Stimulated activated CD4-positive, alpha-beta T cell treated with anti-CD3 and anti-CD28 coated beads, Interleukin-12 subunit alpha, Interleukin-12 subunit beta, amount 100 ng/mL, for 4 hours (primary cell): ENCODE measurements around the gene WWC1.
"Not testable (repeated sequence)": the region's sequence is repeated elsewhere in the genome, so short reads cannot be mapped to it uniquely, and the experiment has no call there.

Source experiments
- DNase-seq: peaks from one replicate; pipeline ENCODE4 v3.0.0-alpha.2; 2020

The WWC1 gene

DNA sequence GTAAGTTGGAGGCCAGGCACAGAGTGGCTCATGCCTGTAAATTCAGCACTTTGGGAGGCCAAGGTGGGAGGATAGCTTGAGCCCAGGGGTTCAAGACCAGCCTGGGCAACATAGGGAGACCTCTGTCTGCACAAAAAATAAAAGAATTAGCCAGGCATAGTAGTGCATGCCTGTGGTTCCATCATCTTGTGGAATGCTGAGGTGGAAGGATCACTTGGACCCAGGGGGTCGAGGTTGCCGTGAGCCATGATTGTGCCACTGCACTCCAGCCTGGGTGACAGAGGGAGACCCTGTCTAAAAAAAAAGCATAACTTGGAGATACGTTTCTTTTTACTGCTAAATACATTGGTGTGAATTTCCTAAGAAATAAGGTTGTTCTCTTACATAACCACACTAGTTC, 19.1 kb downstream of the WWC1 start:
- not testable (repeated sequence) for DNase-seq

GRCh38 chr5:168311061-168311566, 19.7 kb downstream of the WWC1 start:
- DNase-seq, result no peak

DNA sequence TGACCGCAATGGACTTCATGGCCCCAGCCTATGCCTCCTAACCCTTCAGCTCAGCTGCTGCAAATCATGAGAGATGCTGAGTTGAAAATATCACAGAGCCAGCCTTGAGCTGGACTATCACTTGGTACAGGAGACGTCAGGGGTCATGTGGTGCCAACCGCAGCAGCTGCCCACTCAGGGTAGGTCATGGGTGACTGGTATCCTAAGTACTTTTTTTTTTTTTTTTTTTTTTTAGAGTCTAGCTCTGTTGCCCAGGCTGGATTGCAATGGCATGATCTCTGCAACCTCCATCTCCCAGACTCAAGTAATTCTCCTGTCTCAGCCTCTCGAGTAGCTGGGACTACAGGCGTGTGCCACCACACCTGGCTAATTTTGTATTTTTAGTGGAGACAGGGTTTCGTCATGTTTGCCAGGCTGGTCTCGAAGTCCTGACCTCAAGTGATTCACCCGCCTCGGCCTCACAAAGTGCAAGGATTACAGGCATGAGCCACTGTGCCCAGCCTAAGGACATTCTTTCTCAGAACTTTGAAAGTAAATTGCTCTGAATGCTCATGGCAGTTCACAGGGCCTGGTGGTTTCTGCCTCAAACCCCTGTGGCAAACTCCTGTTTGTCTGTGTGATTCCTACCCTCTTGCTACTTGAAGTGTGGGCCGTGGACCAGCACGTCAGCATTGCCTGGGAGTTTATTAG, 21.3 kb downstream of the WWC1 start:
- no peak for DNase-seq

GRCh38 chr5:168313596-168314204, 22.3 kb downstream of the WWC1 start:
- DNase-seq, result no peak

DNA sequence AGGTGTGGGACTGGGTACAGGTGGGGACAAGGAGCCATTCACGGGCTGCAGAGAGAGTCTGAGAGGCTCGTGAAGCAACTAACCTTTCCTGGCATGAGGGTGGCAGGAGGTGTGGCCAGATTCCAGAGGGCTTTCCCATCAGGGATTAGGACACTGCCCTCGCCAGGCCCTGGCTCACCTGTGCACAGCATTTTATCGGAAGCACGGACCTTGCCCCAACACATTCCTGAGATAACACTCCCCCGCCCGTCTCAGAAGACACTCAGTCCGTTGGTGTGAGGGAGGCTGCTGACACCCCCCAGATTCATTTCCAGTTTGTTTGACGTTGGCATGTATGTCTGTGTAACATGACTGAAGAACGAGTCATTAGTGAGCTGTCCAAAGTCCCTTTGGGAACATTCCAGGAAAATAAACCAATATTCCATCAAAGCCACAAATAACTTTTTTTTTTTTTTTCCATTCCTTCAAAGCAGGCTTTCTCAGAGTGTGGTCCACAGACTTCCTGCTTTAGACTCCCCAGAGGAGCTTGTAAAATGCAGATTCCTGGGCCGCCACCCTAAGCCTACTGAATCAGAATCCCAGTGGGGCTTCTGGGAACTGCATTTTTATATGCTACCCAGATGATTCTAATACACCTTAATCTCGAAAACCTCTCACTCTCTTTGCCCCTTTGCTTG, 23.4 kb downstream of the WWC1 start:
- DNase-seq, result no peak

GRCh38 chr5:168315416-168316138, 24.1 kb downstream of the WWC1 start:
- no peak for DNase-seq

- DNase-seq, result no peak
These were observed 24.7 kb downstream of the WWC1 start for GRCh38 chr5:168316139-168316578.

DNA sequence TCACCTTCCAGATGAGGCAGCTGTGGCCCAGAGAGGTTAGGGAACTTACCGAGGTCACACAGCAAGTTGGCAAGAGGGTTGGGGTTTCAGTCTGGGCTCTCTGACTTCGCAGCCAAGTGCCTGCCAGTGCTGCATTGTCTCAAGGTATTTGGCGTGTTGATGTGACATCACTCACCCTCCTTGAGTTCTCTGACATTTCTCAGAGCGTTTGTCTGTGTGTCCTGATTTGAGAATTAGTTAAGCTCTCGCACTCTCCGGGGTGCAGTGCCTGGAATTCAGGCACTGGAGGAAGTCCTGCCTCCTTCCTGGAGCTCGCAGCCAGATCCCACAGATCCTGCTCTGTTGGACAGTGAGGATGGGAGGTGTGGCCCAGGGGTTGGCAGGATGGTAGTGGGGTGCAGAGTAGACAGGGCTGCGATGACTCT, 25.7 kb downstream of the WWC1 start:
- DNase-seq, result no peak

DNA sequence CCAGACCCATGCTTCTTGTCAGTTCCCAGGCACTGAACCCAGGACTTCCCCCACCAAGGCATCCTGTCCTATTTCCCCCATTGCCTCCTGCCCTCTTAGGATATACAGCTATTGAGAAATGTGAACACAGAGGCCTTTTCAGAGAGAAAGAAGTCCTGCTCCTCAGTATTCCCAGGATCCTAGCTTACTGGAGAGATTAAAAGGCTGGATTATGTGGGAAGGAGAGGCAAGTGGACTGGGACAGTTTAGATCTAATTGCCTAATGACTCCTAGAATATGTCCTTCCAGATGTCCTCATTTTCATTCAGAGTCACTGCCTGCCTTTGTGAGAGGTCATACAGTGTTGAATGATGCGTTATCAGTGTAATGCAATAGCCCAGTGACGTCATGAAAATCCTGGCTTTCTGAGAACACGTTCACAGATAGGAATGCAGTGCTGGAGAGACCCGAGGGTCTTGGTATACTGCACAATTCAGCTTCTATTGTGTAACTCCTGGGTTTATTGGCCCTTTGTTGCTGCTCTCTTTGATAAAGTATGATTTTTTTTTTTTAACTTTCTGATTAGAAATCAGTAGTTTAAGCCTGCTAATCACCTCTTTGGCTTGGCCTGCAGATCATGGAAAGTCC, 26.2 kb downstream of the WWC1 start:
- DNase-seq, result no peak

- DNase-seq, result no peak
These were observed 26.8 kb downstream of the WWC1 start for GRCh38 chr5:168318240-168318639.

DNA sequence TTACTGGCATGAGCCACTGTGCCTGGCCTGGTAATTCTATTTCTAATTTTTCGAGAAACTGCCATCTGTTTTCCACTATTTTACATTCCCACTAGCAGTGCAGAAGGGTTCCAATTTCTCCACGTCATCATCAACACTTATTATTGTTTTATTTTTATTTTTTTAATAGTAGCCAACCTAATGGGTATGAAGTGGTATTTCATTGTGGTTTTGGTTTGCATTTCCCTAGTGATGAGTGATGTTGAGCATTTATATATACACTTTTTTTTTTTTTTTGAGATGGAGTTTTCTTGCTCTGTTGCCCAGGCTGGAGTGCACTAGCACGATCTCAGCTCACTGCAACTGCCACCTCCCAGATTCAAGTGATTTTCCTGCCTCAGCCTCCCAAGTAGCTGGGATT, 28.3 kb downstream of the WWC1 start:
- no peak for DNase-seq

GRCh38 chr5:168320805-168321204, 29.4 kb downstream of the WWC1 start:
- no peak for DNase-seq

DNA sequence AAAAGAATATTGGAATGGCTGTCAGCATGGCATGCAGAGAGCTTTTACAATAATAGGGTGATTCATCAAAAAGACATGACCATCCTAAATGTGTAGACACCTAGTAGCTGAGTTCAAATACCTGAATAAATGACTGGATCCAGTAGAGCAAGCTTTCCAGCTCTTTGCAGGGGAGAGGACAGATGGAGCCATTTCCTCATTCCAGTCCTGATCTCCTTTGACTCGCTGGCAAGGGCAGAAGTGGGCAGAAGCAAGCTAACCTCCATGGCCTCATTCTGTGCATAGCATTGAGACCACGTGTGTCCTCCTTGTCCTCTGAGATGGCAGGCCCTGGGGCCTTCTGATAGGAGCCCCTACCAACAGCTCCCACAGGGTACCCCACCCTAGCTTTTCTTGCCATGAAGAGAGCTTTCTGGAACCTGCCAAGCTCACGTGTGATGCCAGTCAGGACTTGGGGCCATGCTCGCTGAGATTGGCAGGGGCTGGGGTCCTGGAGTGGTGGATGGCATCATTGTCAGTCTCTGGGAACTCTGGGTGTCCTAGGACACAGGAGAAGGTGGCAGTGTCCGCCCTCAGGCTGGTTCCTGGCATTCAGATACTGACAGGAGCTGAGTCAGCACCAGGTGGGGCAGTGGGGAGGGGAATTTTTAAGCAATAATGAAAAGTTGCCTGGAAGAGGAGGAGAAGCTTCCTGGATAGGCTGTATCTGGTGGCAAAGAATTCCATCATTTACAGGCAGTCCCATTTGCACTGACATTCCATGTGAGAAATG, 33.6 kb downstream of the WWC1 start:
- DNase-seq, result no peak

GRCh38 chr5:168327019-168327421, 35.6 kb downstream of the WWC1 start:
- DNase-seq, result no peak

DNA sequence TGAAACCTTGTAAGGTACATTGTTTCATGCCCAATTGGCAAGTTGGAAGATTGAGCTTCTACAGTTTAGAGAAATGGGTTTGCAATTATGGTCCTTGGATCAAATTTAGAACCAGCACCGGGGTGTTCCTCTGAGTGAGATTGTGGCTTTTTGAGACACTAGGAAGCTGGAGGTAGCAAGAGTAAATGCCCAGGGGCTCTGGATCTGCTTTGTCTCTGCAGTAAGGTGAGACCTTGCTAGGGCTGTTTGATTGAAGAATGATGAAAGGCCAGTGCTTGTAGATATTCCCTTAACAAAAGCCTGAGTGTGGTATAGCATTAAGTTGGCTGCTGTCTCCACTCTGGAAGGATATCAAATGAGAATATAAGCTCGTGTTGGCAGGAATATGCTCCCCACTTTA, 36.0 kb downstream of the WWC1 start:
- no peak for DNase-seq

DNA sequence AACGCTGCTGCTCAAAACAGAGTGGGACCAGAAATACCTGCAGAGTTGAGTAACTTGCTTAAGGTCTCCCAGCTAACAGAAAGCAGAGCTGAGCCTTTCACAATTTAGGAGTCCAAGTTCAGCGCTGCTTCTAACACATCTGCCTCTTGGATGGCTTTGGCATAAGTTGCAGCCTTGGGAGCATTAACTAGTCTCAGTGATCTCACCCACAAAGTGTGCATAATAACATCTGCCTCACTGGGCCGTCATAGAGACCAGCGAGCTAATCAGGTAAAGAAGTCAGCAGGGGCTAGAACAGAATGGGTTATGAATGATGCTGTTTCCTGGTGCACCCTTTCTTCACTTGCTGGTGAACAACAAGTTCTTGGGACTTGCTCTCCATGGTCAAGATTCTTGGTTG, 36.5 kb downstream of the WWC1 start:
- DNase-seq, result no peak

- no peak for DNase-seq
These were observed 37.4 kb downstream of the WWC1 start for GRCh38 chr5:168328814-168329213.

- DNase-seq, result no peak
These were observed 37.9 kb downstream of the WWC1 start for GRCh38 chr5:168329302-168329701.

DNA sequence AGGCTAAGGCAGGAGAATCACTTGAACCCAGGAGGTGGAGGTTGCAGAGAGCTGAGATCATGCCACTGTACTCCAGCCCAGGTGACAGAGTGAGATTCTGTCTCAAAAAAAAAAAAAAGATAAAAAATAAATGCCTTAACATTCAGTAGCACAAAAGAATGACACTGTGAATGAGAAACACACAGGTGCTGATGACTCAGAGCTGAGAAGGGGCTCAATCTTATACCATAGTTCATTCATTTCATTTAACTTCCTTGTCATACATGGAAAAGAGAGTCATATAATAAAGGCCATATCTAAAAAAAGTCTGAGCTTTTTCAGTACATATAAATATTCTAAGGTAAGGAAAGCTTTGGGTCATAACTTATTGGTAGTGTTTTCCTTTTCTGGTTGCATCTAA, 40.6 kb downstream of the WWC1 start:
- DNase-seq, result no peak

- DNase-seq, result no peak
These were observed 42.8 kb downstream of the WWC1 start for GRCh38 chr5:168334280-168334679.

GRCh38 chr5:168334695-168335094, 43.2 kb downstream of the WWC1 start:
- DNase-seq, result no peak

DNA sequence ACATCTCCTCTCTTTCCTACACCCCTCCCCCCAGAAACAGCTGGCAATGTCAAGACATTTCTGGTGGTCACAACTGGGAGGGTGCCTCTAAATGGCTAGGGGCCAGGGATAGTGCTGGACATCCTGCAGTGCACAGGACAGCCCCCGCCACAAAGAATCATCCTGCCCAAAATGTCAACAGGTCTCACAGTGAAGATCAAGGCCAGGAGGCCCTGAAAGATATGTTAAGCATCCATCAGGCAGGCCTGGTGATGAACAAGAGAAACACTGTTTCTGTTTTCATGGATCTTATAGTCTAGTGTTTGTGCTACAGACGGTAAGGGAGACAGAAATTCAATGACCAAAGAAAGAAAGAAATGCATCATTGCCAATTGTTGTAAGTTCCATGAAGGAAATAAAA, 45.9 kb downstream of the WWC1 start:
- DNase-seq, result no peak
